CD4-positive, alpha-beta memory T cell (primary cell): ENCODE results near the gene CSF1R. TPM values are rescaled to one million over a fixed set of nuclear protein-coding genes. Genes with fewer than 3 reads are reported as not detected.

Experiments used
- CTCF ChIA-PET: fragments of 350-600 bp; sonication (Branson Sonifier 250); formaldehyde crosslinking; loops from one replicate; lab custom pipeline; 2021; ENCODE audit warnings: inconsistent platforms; ENCODE audit not compliant: partially characterized antibody; lab: Charles Lee
- POLR2A ChIA-PET: fragments of 350-600 bp; sonication (Branson Sonifier 250); formaldehyde crosslinking; loops from one replicate; lab custom pipeline; 2021; ENCODE audit not compliant: partially characterized antibody; lab: Charles Lee
- DNase-seq, 5 donors: peaks; one replicate each; pipeline versions ENCODE4 v3.0.0 to v3.0.0-alpha.2; 2020 to 2022; ENCODE audit warnings: mixed read lengths in 1 of 5
- H3K27ac ChIP-seq: one replicate; pipeline ENCODE4 v1.7.0; 2013; ENCODE audit warnings: low read depth, low read length
- H3K27me3 ChIP-seq: 2 replicates; pipeline ENCODE4 v1.7.0; 2013; ENCODE audit warnings: mild to moderate bottlenecking, low read length, moderate library complexity; ENCODE audit not compliant: insufficient read depth
- H3K36me3 ChIP-seq: 2 replicates; pipeline ENCODE4 v1.7.0; 2013; ENCODE audit warnings: mild to moderate bottlenecking, low read length, moderate library complexity; ENCODE audit not compliant: insufficient read depth
- H3K4me1 ChIP-seq: 2 replicates; pipeline ENCODE4 v1.7.0; 2013; ENCODE audit warnings: mild to moderate bottlenecking, low read length, moderate library complexity; ENCODE audit not compliant: insufficient read depth
- H3K4me3 ChIP-seq, 2 donors: one replicate each; pipeline ENCODE4 v1.7.0; 2013; ENCODE audit warnings: low read length in 2 of 2, mild to moderate bottlenecking in 1 of 2
- H3K9me3 ChIP-seq, 2 donors: one replicate each; pipeline ENCODE4 v1.7.0; 2013; ENCODE audit warnings: low read length in 2 of 2, control low read depth in 1 of 2; ENCODE audit not compliant: control insufficient read depth in 1 of 2
- H3K27ac Mint-ChIP-seq, 7 donors: one replicate each; pipeline ENCODE4 v1.8.0; 2020 to 2021; ENCODE audit warnings: mixed read lengths in 7 of 7, mild to moderate bottlenecking in 6 of 7, inconsistent platforms in 3 of 7, moderate library complexity in 3 of 7
- H3K27me3 Mint-ChIP-seq, 2 donors: one replicate each; pipeline ENCODE4 v1.8.0; 2020 to 2021; ENCODE audit warnings: mixed read lengths in 2 of 2
- H3K36me3 Mint-ChIP-seq, 2 donors: one replicate each; pipeline ENCODE4 v1.8.0; 2020 to 2021; ENCODE audit warnings: mixed read lengths in 2 of 2, inconsistent platforms in 1 of 2, mild to moderate bottlenecking in 1 of 2
- H3K4me1 Mint-ChIP-seq, 4 donors: one replicate each; pipeline ENCODE4 v1.8.0; 2020 to 2021; ENCODE audit warnings: mixed read lengths in 4 of 4, mild to moderate bottlenecking in 1 of 4
- H3K4me3 Mint-ChIP-seq, 8 donors: one replicate each; pipeline ENCODE4 v1.8.0; 2020 to 2021; ENCODE audit warnings: mixed read lengths in 8 of 8, mild to moderate bottlenecking in 7 of 8, moderate library complexity in 6 of 8, inconsistent platforms in 3 of 8
- H3K9me3 Mint-ChIP-seq, 8 donors: one replicate each; pipeline ENCODE4 v1.8.0; 2020 to 2021; ENCODE audit warnings: mixed read lengths in 8 of 8, mild to moderate bottlenecking in 5 of 8, inconsistent platforms in 3 of 8, moderate library complexity in 1 of 8
- intact Hi-C: fragments of 100-400 bp; cut with micrococcal nuclease; formaldehyde crosslinking; loops from one replicate; pipeline ENCODE4 v1.15.1; 2023
- polyA plus RNA-seq, 2 donors: library from polyadenylated mRNA; unstranded; fragments of 300-500 nt; fragmentation: Illumina TruSeq; gene quantifications; one replicate each; pipeline ENCODE4 v1.2.3, GENCODE V29; 2021
- total RNA-seq, 2 experiments: library from RNA; stranded (reverse); gene quantifications; one replicate each; pipeline ENCODE4 v1.2.3, GENCODE V29; 2021

The CSF1R gene
- total and polyA plus RNA-seq, 4 experiments from 2014 or later = 0.04 to 2.9 (median 1.3) TPM

DNA sequence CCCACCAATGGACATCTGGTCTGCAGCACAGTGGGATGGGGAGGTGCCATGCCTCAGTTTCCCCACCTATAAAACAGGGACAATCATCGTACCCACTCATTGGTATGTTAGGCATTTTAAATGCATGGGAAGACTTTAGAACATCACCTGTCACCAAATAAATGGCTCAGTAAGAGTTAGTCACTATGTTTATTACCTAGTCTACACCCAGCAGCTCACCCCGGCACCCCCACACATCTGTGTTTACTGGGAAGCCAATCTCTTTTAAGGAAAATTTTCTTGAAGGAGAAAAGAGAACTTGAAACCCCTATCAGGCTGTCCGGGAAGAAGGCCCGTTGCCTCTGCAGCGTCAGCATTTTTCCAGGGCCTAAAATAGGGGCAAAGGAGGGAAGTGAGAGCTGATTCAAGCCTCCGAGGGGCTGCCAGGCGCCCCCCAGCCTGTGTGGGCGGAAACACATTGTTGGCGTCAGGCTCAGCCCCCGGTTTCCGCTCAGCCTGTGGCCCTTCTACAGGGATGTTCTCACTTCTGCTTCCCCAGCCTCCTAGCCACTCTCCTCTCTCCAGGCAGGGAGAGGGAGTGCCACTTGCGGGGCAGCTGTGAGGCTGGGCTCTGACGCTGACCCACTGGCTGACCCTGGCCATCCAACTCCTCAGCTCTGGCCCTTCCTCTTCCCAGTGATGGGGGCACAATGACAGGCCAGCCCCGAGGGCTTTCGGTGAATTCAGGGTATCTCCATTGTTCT lies 4.6 kb downstream of the CSF1R start:
- no peaks in the 10 kb centered on the region for H3K4me1 ChIP-seq
- H3K9me3 ChIP-seq = no peaks in the 10 kb centered on the region
- no peaks in the 10 kb centered on the region for H3K36me3 ChIP-seq
- DNase-seq = no peak
- Mint-ChIP-seq H3K4me1 (peaks cover 0 to 2% (median 0%) of the 10 kb centered on the region in 4 donors), H3K36me3 (no peaks in the 10 kb centered on the region), H3K27ac (no peak overlapping the region), H3K4me3 (no peak overlapping the region), H3K27me3 (peaks cover 12 to 27% of the 10 kb centered on the region in 2 donors), H3K9me3 (no peaks in the 10 kb centered on the region)
- H3K27me3 ChIP-seq = peaks cover 12% of the 10 kb centered on the region
- intact Hi-C loops = no loop called here
- ChIA-PET POLR2A (no interaction called here), CTCF (no interaction called here)
- H3K27ac ChIP-seq = no peak overlapping the region
- no peak overlapping the region for H3K4me3 ChIP-seq

DNA sequence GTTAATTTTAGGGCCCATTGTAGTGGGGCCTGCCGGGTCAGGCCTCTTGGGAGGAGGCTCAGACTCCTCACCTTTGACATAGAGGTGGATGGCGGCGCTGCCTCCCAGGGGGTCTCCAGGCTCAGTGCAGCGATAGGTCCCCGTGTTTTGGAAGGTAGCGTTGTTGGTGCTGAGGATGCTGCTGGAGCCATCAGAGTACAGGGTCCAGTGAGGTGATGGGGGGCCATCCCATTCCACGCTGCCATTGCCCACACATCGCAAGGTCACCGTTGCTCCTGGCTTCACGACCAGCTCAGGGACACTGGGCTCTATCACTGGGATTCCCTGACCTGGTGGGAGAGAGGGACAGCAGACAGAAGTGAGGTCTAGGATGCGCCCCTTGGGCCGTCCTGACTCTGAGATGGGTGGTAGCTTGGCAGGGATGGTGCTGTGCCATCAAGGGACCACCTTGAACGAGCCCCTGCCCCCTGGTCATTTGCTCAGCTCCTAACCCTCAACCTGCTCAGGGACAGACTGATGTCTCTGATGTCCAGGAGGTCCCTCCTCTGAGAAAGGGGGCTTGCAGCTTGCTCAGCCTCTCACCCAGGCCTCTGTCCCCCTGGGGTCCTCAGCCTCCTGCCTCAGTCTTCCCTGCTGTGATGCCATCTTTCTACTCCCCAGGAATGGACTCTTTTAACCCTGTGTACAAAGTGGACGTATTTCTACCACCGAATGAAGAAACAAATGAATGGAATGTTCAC lies 5.5 kb downstream of the CSF1R start:
- no peak for DNase-seq
- intact Hi-C loops = no loop called here
- CTCF ChIA-PET = no interaction called here

DNA sequence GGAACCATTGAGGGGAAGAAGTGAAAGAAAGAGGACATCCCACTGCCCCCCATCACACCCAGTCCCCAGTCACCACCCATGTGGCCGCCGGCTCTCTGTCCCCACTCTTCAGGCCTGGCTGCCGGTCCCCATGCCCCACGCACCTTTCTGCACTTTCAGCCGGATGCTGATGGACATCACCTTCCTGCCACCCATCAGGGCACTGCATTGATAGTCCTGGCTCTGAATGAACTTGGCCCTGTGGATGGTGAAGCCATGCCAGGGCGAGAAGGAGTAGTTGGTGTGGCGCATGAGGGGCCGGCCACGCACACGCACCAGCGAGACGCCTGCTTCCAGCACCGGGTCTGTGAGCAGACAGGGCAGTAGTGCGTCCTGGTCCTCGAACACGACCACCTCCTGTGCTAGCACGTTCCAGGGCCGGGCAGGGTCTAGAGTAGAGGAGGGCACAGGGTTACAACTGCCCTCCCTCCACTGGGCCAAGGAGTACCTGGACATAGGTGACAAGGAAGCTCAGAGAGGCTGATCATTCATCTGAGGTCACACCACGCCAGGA lies 6.4 kb downstream of the CSF1R start:
- H3K9me3 Mint-ChIP-seq = no peaks in the 10 kb centered on the region
- DNase-seq = no peak
- H3K27ac Mint-ChIP-seq = no peak overlapping the region
- ChIA-PET CTCF (no interaction called here), POLR2A (no interaction called here)
- intact Hi-C loops = no loop called here
- no peaks in the 10 kb centered on the region for H3K36me3 Mint-ChIP-seq
- Histone ChIP-seq H3K4me1 (no peaks in the 10 kb centered on the region), H3K9me3 (no peaks in the 10 kb centered on the region), H3K27me3 (peaks cover 12% of the 10 kb centered on the region), H3K4me3 (no peak overlapping the region), H3K27ac (no peak overlapping the region), H3K36me3 (no peaks in the 10 kb centered on the region)
- peaks cover 0 to 2% (median 0%) of the 10 kb centered on the region in 4 donors for H3K4me1 Mint-ChIP-seq
- peaks cover 6 to 15% of the 10 kb centered on the region in 2 donors for H3K27me3 Mint-ChIP-seq
- no peak overlapping the region for H3K4me3 Mint-ChIP-seq

More for the DNA sequence above, 5.5 kb downstream of the CSF1R start:
- no peaks in the 10 kb centered on the region for H3K4me1 ChIP-seq
- H3K27ac ChIP-seq = no peak overlapping the region
- Mint-ChIP-seq H3K4me1 (peaks cover 0 to 2% (median 0%) of the 10 kb centered on the region in 4 donors), H3K9me3 (no peaks in the 10 kb centered on the region), H3K4me3 (no peak overlapping the region), H3K27ac (no peak overlapping the region), H3K36me3 (no peaks in the 10 kb centered on the region), H3K27me3 (peaks cover 12 to 22% of the 10 kb centered on the region in 2 donors)
- no peaks in the 10 kb centered on the region for H3K9me3 ChIP-seq
- no peaks in the 10 kb centered on the region for H3K36me3 ChIP-seq
- POLR2A ChIA-PET = no interaction called here
- peaks cover 12% of the 10 kb centered on the region for H3K27me3 ChIP-seq
- no peak overlapping the region for H3K4me3 ChIP-seq

DNA sequence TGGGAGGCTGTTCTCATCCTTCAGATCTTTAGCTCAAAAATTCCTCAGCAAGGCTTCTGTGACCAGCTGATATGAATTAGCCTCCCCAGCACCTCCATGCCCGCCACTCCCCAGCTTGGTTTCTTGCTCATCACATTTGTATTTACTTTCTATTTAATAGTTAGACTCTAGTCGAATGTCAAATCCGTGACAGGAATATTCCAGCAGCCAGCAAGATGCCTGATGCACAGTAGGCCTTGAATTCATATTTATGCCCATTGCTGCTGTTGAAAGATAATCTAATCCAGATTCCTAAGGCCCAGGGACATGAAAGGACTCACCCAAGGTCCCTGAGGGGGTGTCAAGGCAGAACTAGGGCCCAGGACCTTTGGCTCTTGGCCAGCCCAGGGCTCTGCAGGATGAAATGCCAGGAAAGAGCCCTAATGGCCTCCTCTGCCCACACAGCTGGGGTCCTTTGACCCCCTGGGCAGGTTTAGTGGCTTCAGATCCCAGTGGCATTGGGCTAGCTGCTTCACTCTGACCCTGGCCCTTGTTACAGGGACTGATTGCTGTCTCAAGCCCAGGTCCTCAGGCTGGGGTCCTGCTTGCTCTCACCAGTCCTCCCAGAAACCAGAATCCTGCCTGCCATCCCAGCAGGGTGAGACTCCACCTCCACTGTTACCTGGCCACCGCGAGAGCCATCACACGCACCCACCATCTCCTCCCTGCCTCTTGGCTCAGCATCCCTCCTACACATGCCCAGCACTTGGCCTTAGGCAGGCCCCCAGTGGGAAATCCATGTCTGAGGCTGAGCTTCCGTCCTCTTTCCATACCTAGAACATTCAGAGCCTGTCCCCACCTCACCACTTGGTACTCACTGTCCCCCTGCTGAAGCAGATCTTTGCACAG lies 7.3 kb downstream of the CSF1R start:
- no peaks in the 10 kb centered on the region for H3K36me3 ChIP-seq
- no peak overlapping the region for H3K4me3 Mint-ChIP-seq
- peaks cover 12% of the 10 kb centered on the region for H3K27me3 ChIP-seq
- ChIA-PET CTCF (no interaction called here), POLR2A (no interaction called here)
- peaks cover 6 to 15% of the 10 kb centered on the region in 2 donors for H3K27me3 Mint-ChIP-seq
- H3K4me3 ChIP-seq = no peak overlapping the region
- no peak overlapping the region for H3K27ac ChIP-seq
- no peaks in the 10 kb centered on the region for H3K9me3 ChIP-seq
- no peak overlapping the region for H3K27ac Mint-ChIP-seq
- intact Hi-C loops = no loop called here
- peaks cover 0 to 2% (median 0%) of the 10 kb centered on the region in 4 donors for H3K4me1 Mint-ChIP-seq
- no peaks in the 10 kb centered on the region for H3K36me3 Mint-ChIP-seq
- no peak for DNase-seq
- no peaks in the 10 kb centered on the region for H3K4me1 ChIP-seq
- no peaks in the 10 kb centered on the region for H3K9me3 Mint-ChIP-seq

DNA sequence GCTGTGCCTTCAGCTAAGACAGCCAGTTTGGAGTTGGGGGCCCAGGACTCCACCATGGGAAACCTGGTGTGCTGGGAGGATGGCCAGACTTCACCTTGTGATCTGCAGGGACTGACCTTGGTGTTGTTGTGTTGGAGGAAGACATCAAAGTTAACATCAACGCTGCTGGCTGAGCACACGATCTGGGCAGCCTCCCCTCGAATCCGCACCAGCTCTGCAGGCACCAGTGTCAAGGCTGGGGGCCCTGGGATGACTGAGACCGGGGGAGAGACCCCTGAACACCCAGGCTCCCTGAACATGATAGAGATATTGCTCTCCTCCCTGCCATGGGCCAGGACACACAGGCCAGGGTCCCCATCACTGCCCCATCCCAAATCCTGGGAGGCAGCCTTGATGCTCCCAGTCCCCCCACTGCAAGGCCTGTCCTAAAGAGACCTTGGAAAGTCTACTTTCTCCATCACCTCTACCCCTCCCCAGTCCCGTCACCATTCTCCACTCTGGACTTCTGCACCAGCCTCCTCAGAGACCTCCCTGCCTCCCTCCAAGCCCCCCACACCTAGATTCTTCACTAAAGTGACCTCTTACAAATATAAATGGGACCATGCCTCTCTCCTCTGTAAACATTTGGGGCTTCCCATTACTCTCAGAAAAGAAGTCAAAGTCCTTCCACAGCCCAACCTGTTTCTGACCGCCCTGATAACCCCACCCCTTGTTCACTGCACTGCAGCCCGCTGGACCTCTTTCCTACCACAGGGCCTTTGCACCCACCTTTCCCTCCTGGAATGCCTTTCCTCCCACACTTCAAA lies 8.2 kb downstream of the CSF1R start:
- peaks cover 0 to 2% (median 0%) of the 10 kb centered on the region in 4 donors for H3K4me1 Mint-ChIP-seq
- H3K4me1 ChIP-seq = no peaks in the 10 kb centered on the region
- DNase-seq = no peak
- no peak overlapping the region for H3K4me3 Mint-ChIP-seq
- H3K27me3 Mint-ChIP-seq = peaks cover 6 to 8% of the 10 kb centered on the region in 2 donors
- ChIA-PET POLR2A (no interaction called here), CTCF (no interaction called here)
- H3K27ac ChIP-seq = no peak overlapping the region
- H3K36me3 ChIP-seq = no peaks in the 10 kb centered on the region
- no peaks in the 10 kb centered on the region for H3K36me3 Mint-ChIP-seq
- no peak overlapping the region for H3K27ac Mint-ChIP-seq
- peaks cover 8% of the 10 kb centered on the region for H3K27me3 ChIP-seq
- H3K9me3 ChIP-seq = no peaks in the 10 kb centered on the region
- intact Hi-C loops = no loop called here
- H3K4me3 ChIP-seq = no peak overlapping the region
- no peaks in the 10 kb centered on the region for H3K9me3 Mint-ChIP-seq

DNA sequence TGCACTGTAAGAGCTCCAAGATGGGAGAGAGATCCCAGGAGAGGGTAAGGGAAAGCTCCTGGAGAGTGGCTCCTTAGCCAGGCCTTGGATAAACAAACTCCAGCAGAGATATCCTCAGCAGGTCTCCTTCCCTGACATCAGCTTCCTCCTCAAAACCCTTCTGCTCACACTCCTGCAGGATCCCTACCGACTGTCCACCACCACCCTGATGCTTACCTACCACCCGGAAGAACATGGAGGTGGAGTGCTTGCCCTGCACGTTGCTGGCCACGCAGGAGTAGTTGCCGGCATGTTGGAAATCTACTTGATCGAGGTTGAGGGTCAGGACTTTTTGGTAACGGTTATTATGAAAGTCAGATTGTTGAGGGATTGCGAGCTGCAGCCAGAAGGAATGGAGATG lies 9.3 kb downstream of the CSF1R start:
- no peak for DNase-seq
- H3K36me3 Mint-ChIP-seq = no peaks in the 10 kb centered on the region
- POLR2A ChIA-PET = no interaction called here

More for the DNA sequence above, 9.3 kb downstream of the CSF1R start:
- Histone ChIP-seq H3K4me3 (no peak overlapping the region), H3K9me3 (no peaks in the 10 kb centered on the region), H3K4me1 (no peaks in the 10 kb centered on the region), H3K27me3 (no peaks in the 10 kb centered on the region), H3K27ac (no peak overlapping the region), H3K36me3 (no peaks in the 10 kb centered on the region)
- intact Hi-C loops = no loop called here
- Mint-ChIP-seq H3K4me1 (no peaks in the 10 kb centered on the region), H3K4me3 (no peak overlapping the region), H3K9me3 (no peaks in the 10 kb centered on the region), H3K27ac (no peak overlapping the region), H3K27me3 (peaks cover under 1 to 2% of the 10 kb centered on the region in 2 donors)
- CTCF ChIA-PET = no interaction called here
